Activated B cell treated with CpG ODN at 0.5 μM for 24 hours (primary cell): ENCODE data around the gene SUCNR1. TPM values are rescaled to one million over a fixed set of nuclear protein-coding genes. Genes with fewer than 3 reads are reported as not detected.
A peak's percentile ranks its signal among the peaks of the same experiment; 100 is the strongest.
"Not testable (repeated sequence)": the region's sequence is repeated elsewhere in the genome, so short reads cannot be mapped to it uniquely, and the experiment has no call there.

Experiments used
- ATAC-seq: fragments of 200-7000 bp; cut with Tn5 transposase; one replicate; pipeline ENCODE4 v1.10.0; 2021; ENCODE audit warnings: low read depth, mild to moderate bottlenecking, moderate library complexity
- CTCF ChIA-PET: fragments of 350-600 bp; sonication (Branson Sonifier 250); formaldehyde crosslinking; loops from one replicate; lab custom pipeline; 2021; ENCODE audit warnings: antibody characterized with exemption; lab: Charles Lee
- POLR2A ChIA-PET: fragments of 350-600 bp; sonication (Branson Sonifier 250); formaldehyde crosslinking; loops from one replicate; lab custom pipeline; 2021; ENCODE audit warnings: antibody characterized with exemption; lab: Charles Lee
- DNase-seq: peaks from one replicate; pipeline ENCODE4 v3.0.0; 2022
- H3K27ac Mint-ChIP-seq: one replicate; pipeline ENCODE4 v1.8.0; 2020; ENCODE audit warnings: mixed read lengths
- H3K27me3 Mint-ChIP-seq: one replicate; pipeline ENCODE4 v1.8.0; 2021; ENCODE audit warnings: mixed read lengths
- H3K36me3 Mint-ChIP-seq: one replicate; pipeline ENCODE4 v1.8.0; 2021; ENCODE audit warnings: low read depth, mixed read lengths
- H3K4me1 Mint-ChIP-seq: one replicate; pipeline ENCODE4 v1.8.0; 2021; ENCODE audit warnings: mixed read lengths
- H3K4me3 Mint-ChIP-seq: one replicate; pipeline ENCODE4 v1.8.0; 2020; ENCODE audit warnings: mild to moderate bottlenecking, mixed read lengths
- H3K9me3 Mint-ChIP-seq: one replicate; pipeline ENCODE4 v1.8.0; 2020; ENCODE audit warnings: mixed read lengths
- intact Hi-C: fragments of 100-400 bp; cut with micrococcal nuclease; formaldehyde crosslinking; loops from one replicate; pipeline ENCODE4 v1.15.1; 2024
- total RNA-seq: library from RNA; stranded (reverse); gene quantifications from 2 replicates; pipeline ENCODE4 v1.2.3, GENCODE V29; 2022
- TF ChIP-seq, protein P1 (sequence below): fragments of 200-600 bp; IDR thresholded peaks from one replicate; pipeline ENCODE4 v1.8.0; 2022; ENCODE audit warnings: antibody characterized with exemption, mild to moderate bottlenecking

Gene SUCNR1
- total RNA-seq, 1 donor from 2014 or later: not detected

DNA sequence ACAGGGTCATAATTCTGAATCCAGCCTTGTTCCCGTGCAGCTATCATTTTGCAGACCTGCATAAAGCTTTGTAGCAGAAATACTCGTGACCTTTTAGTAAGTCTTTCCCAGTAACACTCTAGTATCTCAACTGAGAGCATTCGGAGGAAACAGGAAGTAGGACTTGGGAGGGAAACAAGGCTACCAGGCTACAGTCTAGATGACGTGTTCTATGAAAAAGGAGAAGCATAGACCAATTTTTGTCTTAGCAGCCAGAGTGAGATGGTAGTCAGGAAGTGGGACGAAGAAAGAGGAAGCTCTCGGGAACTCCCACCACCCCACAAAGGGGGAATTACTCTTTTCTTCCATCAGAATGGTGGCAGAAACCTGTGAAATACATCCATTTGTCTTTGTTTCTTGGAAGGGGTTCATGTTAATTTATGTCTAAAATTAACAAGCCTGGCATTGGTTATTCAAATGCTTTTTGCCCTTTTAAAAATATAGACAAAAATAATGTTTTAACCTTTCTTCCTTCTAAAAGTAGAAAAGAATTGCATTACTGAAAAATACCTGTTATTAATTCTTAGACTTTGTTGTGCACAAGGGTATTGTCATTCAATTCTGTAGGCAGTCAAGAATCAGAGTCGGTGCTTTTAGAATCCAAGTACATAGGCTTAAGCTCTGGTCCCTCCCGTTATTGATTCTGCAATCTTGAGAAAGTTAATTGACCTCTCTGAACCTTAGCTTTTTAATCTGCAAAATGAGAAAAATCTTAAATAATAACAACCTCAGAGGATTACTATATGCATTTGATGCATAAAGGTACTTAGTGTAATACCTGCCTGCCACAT lies 1.6 kb upstream of the SUCNR1 start:
- DNase-seq: no peak
- Mint-ChIP-seq H3K27me3 (no peaks in the 10 kb centered on the region), H3K4me3 (peak overlapping the region; percentile 41), H3K4me1 (peaks cover 15% of the 10 kb centered on the region), H3K9me3 (no peaks in the 10 kb centered on the region), H3K27ac (peak overlapping the region; percentile 68), H3K36me3 (no peaks in the 10 kb centered on the region)
- intact Hi-C loops: no loop called here
- peak; percentile 84 for ATAC-seq
- ChIA-PET POLR2A (interaction anchor here (0.5 kb wide), 1 partner anchor 1273 kb away, joined by 3 read pairs; no protein-coding TSS in a partner anchor), CTCF (no interaction called here)
- TF ChIP-seq, protein P1, sequence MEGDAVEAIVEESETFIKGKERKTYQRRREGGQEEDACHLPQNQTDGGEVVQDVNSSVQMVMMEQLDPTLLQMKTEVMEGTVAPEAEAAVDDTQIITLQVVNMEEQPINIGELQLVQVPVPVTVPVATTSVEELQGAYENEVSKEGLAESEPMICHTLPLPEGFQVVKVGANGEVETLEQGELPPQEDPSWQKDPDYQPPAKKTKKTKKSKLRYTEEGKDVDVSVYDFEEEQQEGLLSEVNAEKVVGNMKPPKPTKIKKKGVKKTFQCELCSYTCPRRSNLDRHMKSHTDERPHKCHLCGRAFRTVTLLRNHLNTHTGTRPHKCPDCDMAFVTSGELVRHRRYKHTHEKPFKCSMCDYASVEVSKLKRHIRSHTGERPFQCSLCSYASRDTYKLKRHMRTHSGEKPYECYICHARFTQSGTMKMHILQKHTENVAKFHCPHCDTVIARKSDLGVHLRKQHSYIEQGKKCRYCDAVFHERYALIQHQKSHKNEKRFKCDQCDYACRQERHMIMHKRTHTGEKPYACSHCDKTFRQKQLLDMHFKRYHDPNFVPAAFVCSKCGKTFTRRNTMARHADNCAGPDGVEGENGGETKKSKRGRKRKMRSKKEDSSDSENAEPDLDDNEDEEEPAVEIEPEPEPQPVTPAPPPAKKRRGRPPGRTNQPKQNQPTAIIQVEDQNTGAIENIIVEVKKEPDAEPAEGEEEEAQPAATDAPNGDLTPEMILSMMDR: no peak

- CTCF ChIA-PET: not testable (repeated sequence)
Observed at GRCh38 chr3:151874079-151874478, 636 bp downstream of the SUCNR1 start.

GRCh38 chr3:151875759-151876158 lies 2.3 kb downstream of the SUCNR1 start:
- ChIA-PET CTCF (interaction anchor here (1.0 kb wide), 1 partner anchor 8 kb away, joined by 3 read pairs; no protein-coding TSS in a partner anchor), POLR2A (no interaction called here)
- Mint-ChIP-seq H3K9me3 (no peaks in the 10 kb centered on the region), H3K27ac (no peak overlapping the region), H3K27me3 (no peaks in the 10 kb centered on the region), H3K4me1 (peaks cover 20% of the 10 kb centered on the region), H3K36me3 (no peaks in the 10 kb centered on the region), H3K4me3 (peak overlapping the region; percentile 26)
- no peak for ATAC-seq
- DNase-seq: no peak
- intact Hi-C loops: no loop called here
- TF ChIP-seq, protein P1: no peak

More at GRCh38 chr3:151874079-151874478, 636 bp downstream of the SUCNR1 start:
- H3K9me3 Mint-ChIP-seq, POLR2A ChIA-PET, H3K36me3 Mint-ChIP-seq, H3K4me3 Mint-ChIP-seq, DNase-seq, H3K27ac Mint-ChIP-seq, ATAC-seq, H3K27me3 Mint-ChIP-seq, intact Hi-C loops: not testable (repeated sequence)
- peaks cover 15% of the 10 kb centered on the region for H3K4me1 Mint-ChIP-seq

DNA sequence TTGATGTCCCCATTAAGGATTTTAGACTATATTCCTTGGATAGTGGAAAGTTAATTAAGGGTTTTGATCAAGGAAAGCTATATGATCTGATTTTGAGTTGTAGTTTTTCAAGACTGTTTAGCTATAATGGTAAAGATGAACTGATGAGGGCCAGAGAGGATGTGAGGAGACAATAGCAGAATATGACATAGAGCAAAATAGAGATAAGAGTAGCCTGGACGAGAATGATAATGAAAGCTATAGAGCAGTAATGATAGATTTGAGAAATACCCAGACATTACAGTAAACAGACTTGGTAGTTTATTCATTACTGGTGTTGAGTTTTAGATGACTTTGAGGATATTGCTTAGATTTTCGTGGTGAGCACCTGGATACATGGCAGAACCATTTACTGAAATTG lies 3.8 kb downstream of the SUCNR1 start:
- Mint-ChIP-seq H3K4me1 (peaks cover 10% of the 10 kb centered on the region), H3K9me3 (no peaks in the 10 kb centered on the region), H3K36me3 (no peaks in the 10 kb centered on the region), H3K27me3 (no peaks in the 10 kb centered on the region), H3K27ac (no peak overlapping the region), H3K4me3 (no peak overlapping the region)
- POLR2A ChIA-PET: no interaction called here
- TF ChIP-seq, protein P1: no peak
- DNase-seq: no peak
- intact Hi-C loops: no loop called here
- CTCF ChIA-PET: no interaction called here
- no peak for ATAC-seq

DNA sequence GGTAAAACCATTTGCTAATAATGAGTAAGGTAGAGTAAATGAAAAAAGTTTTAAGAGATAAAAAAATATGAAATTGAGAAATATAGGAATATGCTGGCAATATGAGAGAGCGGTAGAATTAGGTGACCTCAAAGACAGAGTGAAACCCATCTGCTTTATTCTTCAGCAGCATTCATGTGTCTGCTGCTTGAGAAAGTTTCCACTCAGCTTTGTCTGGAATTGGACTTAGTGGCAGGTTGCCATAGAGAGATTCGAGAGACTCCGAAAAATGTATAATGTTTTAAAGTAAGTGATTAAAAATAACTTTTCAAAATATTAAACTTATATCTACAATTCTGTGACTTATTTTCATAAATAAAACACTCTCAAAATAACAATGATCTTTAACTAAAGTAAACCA lies 5.0 kb downstream of the SUCNR1 start:
- ChIA-PET POLR2A (no interaction called here), CTCF (no interaction called here)
- Mint-ChIP-seq H3K9me3 (no peaks in the 10 kb centered on the region), H3K27ac (no peak overlapping the region), H3K27me3 (no peaks in the 10 kb centered on the region), H3K4me3 (no peak overlapping the region), H3K36me3 (no peaks in the 10 kb centered on the region), H3K4me1 (peaks cover 9% of the 10 kb centered on the region)
- TF ChIP-seq, protein P1: no peak
- DNase-seq (no peak), ATAC-seq (no peak)
- intact Hi-C loops: no loop called here
